Measurements from ENCODE around the gene EBF3. TPM values are rescaled to one million over a fixed set of nuclear protein-coding genes. Genes with fewer than 3 reads are reported as not detected.

The EBF3 gene
- total RNA-seq, 4 donors from 2014 or later, result 29.1 to 50.9 (median 43.9) TPM

GRCh38 chr10:129935102-129935866 lies 28.8 kb downstream of the EBF3 start:
- no peak for TF ChIP-seq CTCF (IDR thresholded peaks at IDR 0.05; ENCODE audit: low read depth)

- TF ChIP-seq CTCF (IDR thresholded peaks at IDR 0.05; ENCODE audit: low read depth), result no peak
These were observed 29.7 kb downstream of the EBF3 start for GRCh38 chr10:129934196-129934925.

- no peak for TF ChIP-seq CTCF (IDR thresholded peaks at IDR 0.05; ENCODE audit: low read depth)
These were observed 30.5 kb downstream of the EBF3 start for GRCh38 chr10:129933456-129934092.

- no peak for TF ChIP-seq CTCF (IDR thresholded peaks at IDR 0.05; ENCODE audit: low read depth)
These were observed 31.2 kb downstream of the EBF3 start for GRCh38 chr10:129932751-129933433.

GRCh38 chr10:129932182-129932581 lies 31.9 kb downstream of the EBF3 start:
- no peak for TF ChIP-seq CTCF (IDR thresholded peaks at IDR 0.05; ENCODE audit: low read depth)

- TF ChIP-seq CTCF (IDR thresholded peaks at IDR 0.05; ENCODE audit: low read depth), result no peak
These were observed 34.5 kb downstream of the EBF3 start for GRCh38 chr10:129929343-129930292.
